Ramos (cell line): Measurements from ENCODE around the gene IFITM10.
"Not testable (repeated sequence)": the region's sequence is repeated elsewhere in the genome, so short reads cannot be mapped to it uniquely, and the experiment has no call there.

Experiments
- in situ Hi-C: fragments of 300-500 bp; cut with MboI; formaldehyde crosslinking; loops from one replicate; pipeline ENCODE4 v1.14.3; 2022; ENCODE audit warnings: low sequenced_read_pairs; ENCODE audit not compliant: unreplicated experiment

The IFITM10 gene

DNA sequence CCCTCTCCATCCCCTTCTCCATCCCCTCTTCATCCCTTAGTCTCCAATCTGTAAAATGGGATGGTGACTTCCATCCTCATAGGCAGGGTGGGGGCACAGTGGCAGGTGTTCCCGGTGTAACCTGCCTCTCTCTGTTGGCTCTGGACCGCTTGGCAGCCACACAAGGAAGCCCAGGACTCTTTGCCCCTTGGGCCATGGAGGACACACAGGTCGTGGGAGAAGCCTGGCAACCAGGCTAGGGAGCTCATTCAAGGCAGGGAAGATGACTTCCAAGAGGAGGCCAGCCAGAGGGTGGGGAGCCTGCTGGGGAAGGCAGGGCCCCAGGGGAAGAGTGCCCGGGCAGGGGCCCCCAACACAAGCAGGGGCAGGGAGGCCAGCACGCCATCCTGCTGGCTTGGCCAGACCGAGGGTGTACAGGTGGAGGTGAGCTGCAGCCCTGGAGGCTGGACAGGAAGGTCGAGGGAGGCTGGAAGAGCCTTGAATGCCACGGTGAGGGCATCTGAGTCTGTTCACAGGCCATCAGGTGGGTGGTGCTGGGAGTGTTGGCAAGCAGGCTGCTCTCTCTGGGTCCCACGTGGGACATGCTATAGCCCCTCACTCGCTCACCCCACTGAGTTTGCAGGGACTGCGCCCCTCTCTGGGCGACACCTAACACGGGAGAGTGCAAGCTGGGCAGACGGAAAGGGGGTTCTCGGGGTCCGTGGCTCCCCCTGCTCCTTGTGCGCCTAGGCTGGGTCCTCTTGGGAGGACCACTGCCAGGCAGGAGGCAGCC lies 28.8 kb upstream of the IFITM10 start:
- in situ Hi-C loops, result no loop called here

DNA sequence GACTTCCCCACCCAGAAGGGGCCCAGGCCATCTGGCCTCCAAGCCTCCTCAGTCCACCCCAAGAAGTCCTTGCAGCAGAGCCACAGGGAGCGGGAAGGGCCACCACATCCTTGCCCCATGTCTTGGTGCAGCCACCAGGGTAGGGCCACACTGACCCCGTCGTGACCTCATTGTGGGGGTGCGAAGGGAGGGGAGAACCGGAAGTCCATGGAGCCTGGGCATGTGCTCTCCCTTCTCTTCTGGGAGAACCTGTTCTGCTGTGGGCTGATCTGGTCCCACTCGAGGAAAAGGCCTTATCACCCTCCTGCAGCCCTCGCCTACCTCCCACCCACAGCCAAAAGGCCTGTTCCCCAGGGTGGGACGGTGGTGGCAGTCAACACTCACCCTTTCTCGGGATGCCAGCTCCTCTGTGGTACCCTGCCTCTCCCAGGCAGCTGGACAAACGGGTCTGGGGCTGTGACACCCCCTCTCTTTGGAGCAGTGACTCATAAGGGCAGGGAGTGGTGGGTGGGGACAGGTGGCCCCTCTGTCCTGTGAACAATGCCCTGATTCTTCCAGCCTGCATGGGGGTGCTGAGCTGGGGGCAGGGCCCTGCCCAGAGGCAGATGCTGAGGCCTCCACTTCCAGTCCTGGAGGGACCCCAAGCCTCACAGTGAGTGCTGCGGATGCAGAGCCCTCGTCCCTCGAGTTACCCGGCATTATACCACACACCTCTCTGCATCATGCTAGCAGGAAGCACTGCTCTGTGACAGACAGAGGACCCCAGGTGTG lies 27.9 kb upstream of the IFITM10 start:
- in situ Hi-C loops, result no loop called here

DNA sequence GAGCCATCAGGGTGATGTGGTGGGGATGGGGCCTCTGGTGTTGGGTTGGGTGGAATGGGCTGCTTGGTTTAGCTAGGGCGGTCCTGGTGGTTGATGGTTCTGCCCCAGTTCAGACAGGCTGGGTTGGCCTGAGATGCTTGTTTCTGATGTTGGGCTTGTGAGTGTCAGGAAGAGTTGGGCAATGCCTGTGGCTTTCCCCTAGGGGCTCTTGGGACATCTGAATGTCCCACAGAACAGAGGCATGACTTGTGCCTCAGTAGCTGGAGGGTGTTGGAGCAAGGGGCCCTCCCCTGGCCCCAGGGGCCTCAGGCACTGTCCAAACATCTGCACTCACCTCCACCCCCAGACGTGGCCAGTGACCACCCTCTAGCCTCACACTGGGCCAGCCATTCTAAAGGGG lies 27.3 kb upstream of the IFITM10 start:
- in situ Hi-C loops, result no loop called here

DNA sequence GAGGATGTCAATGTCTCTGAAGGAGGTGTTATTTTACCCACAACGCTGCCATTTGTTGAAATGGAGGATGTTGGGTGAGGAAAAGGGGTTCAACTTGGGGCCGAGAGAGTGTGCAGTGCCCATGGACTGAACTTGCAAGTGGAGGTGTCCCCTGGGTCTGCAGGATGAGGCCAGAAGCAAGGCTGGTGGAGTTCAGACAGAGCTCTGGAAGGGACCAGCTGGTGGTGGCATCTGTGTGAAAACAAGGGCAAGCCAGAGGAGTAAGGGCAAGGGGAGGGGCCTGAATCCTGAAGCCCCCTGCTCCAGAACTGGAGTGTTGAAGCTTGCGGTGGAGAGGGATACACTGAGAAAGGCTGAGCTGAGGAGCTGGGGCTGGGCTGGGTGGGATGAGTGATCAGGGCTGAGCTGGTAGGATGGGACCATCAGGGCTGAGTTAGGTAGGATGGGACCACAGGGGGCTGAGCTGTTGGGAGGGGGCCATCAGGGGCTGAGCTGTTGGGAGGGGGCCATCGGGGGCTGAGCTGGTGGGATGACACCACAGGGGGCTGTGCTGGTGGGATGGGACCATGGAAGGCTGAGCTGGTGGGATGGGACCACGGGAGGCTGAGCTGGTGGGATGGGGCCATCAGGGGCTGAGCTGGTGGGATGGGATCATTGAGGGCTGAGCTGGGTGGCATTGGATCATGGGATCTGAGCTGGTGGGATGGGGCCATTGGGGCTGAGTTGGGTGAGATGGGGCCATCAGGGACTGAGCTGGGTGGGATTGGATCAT lies 26.7 kb upstream of the IFITM10 start:
- in situ Hi-C loops, result no loop called here

DNA sequence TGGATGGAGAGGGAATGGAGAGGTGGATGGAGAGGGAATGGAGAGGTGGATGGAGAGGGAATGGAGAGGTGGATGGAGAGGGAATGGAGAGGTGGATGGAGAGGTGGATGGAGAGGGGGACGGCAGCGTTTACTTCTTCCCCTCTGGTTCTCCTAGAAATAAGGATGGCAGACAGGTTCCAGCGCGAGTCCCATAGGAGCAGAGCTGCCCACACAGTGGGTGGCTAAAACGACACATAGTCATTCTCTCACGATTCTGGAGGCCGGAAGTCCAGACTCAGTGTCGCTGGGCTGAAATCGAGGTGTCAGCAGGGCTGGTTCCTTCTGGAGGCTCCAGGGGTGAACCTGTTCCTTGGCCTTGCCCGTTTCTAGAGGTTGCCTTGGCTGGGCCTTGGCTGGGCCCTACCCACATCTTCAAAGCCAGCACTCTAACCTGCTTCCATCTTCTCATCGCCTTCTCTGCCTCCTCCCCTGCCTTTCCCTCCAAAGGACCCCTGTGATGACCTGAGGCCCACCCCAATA lies 26.0 kb upstream of the IFITM10 start:
- in situ Hi-C loops, result no loop called here

GRCh38 chr11:1774886-1775285 lies 24.5 kb upstream of the IFITM10 start:
- in situ Hi-C loops, result no loop called here

GRCh38 chr11:1773994-1774550 lies 23.7 kb upstream of the IFITM10 start:
- in situ Hi-C loops, result no loop called here

- in situ Hi-C loops, result no loop called here
Measured at GRCh38 chr11:1773131-1773993, 23.0 kb upstream of the IFITM10 start.

- in situ Hi-C loops, result no loop called here
Measured at GRCh38 chr11:1772270-1773130, 22.1 kb upstream of the IFITM10 start.

GRCh38 chr11:1771700-1772099 lies 21.3 kb upstream of the IFITM10 start:
- in situ Hi-C loops, result no loop called here

DNA sequence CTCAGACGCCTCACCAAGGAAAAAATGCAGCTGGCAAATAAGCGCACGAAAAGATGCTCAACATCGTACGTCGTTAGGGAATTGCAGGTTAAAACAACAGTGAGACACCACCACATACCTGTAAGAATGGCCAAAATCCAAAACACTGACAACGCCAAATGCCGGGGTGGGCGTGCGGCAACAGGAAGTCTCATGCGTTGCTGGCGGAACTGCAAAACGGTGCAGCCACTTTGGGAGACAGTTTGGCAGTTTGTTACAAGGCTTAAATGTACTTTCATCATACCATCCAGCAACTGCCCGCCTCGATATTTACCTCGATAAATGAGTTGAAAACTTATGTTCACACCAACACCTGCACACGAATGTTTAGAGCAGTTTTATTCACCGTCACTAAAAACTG lies 20.9 kb upstream of the IFITM10 start:
- in situ Hi-C loops, result no loop called here

GRCh38 chr11:1770528-1770927 lies 20.1 kb upstream of the IFITM10 start:
- in situ Hi-C loops, result no loop called here

DNA sequence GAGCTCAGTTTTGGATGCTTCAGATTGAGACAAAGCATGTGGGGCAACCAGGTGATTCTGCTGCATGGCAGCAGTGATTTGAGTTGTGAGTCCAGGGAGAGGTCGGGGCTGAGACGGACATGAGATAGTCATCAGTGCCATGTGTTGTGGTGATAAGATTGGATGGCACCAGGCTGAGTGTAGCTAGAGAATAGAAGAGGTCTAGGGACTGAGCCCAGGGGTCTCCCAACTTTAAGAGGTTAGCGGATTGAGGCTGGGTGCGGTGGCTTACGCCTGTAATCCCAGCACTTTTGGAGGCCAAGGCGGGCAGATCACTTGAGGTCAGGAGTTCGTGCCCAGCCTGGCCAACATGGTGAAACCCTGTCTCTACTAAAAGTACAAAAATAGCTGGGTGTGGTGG lies 19.7 kb upstream of the IFITM10 start:
- in situ Hi-C loops, result no loop called here

DNA sequence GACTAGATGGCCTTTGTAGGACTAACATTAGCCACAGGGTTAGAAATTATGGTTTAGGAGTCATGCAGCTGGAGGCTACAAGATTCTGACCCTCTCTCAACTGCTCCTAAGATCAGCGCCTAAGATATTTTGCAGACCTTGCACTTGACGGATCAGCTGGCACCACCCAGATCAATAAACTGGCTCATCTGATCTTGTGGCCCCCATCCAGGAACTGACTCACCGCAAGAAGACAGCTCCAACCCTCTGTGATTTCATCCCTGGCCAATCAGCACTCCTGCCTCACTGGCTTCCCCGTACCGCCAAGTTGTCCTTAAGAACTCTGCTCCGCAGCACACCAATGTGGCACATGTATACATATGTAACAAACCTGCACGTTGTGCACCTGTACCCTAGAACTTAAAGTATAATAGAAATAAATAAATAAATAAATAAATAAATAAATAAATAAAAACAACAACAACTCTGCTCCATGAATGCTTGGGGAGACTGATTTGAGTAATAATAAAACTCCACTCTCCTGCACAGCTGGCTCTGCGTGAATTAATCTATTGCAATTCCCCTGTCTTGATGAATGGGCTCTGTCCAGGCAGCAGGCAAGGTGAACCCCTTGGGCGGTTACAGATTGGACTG lies 19.0 kb upstream of the IFITM10 start:
- in situ Hi-C loops, result not testable (repeated sequence)

DNA sequence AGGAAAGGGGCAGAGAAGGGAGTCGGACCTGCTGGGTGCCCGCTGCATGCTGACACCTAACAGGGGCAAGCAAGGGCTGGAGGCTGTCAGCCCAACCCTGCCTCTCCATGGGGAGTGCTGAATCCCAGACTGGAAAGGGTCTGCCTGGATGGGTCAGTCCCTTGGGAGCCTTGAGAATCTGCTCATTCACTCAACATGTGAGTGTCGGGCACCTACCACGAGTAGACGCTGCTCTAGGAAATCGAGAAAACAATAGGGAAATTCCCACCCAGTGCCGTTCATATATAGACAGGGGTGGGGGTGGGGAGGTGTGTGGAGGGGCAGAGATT lies 17.7 kb upstream of the IFITM10 start:
- in situ Hi-C loops, result no loop called here

DNA sequence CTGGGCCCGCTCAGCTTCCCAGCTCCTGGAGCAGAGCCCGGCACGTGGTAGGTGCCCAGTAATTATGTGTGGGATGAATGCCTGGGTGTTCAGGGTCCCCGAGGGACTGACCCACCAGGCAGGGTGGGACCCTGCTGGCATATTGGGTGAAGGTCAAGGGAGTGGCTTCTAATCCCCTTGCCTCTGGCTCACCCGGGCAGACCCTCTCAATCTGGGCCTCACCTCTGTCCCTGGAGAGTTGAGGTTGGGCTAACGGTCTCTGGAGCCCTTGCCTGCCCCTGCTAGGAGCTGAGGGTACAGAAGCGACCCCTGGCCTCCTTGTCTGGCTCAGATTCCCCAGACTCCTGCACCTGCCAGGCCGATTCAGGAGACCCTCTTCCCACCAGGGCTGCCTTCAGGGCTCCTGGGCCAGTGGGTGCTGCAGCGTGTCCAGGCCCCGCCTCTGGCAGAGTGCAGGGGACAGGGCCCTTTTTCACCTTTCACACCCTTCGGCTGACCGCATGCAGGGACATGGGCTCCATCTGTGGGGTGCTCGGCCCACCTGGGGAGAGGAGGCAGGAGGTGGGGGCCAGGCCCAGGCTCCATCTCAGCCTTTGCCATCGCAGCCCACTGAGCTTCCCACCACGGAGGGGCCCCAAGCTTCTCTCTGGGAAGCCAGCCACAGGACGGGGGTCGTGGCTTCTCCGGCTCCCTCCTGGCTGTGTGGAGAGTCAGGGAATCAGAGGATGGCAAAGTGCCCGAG lies 17.2 kb upstream of the IFITM10 start:
- in situ Hi-C loops, result no loop called here

DNA sequence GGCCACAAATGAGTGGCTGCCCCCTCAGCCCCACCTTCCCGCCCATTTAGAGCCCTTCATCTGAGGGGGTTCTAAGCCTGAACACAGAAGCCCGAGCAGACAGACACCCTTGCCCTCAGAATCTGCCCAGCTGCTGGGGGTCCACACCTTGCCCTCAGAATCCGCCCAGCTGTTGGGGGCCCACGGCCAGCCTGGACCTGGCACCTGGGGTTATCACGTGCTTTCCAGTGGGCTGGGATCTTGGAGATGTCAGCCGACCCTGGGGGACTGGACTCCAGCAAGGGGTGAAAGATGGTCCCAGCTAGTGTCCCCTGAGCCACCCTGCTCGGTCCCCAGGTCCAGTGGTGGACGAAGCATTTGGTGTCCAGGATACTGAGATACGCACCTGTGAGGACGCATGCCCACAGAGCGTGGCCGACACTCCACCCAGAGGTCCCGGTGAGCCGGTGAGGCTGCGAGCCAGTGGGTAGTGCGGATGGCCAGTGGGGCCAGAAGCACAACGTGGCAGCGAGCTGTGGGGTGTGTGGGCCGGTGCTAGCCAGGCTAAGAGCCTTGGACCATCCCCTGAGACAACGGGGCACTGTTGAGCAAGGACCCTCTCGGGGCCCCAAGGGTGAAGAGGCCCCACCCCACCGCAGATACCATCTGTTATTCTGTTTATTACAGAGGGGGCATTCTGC lies 16.5 kb upstream of the IFITM10 start:
- in situ Hi-C loops, result no loop called here
